Liver (tissue), 9 donors: Measurements from ENCODE around the gene ODC1. TPM values are rescaled to one million over a fixed set of nuclear protein-coding genes. Genes with fewer than 3 reads are reported as not detected.

Experiments
- DNase-seq: peaks from one replicate; pipeline ENCODE4 v3.0.0-alpha.2; 2017; ENCODE audit warnings: low spot score
- H3K27ac ChIP-seq, 2 donors: one replicate each; pipeline ENCODE4 v1.7.0; 2013; ENCODE audit warnings: inconsistent platforms in 2 of 2, low read length in 2 of 2, control low read depth in 1 of 2, low read depth in 1 of 2, mild to moderate bottlenecking in 1 of 2
- H3K27me3 ChIP-seq, 4 donors: one replicate each; pipeline versions ENCODE4 v1.6.1 to v1.7.0; 2013; ENCODE audit warnings: low read length in 3 of 4, inconsistent platforms in 1 of 4, mild to moderate bottlenecking in 1 of 4, moderate library complexity in 1 of 4; ENCODE audit not compliant: control insufficient read depth in 4 of 4, insufficient read depth in 4 of 4
- H3K36me3 ChIP-seq, 4 donors: one replicate each; pipeline versions ENCODE4 v1.6.1 to v1.7.0; 2013; ENCODE audit warnings: low read length in 3 of 4, mild to moderate bottlenecking in 3 of 4, low read depth in 1 of 4, moderate library complexity in 1 of 4; ENCODE audit not compliant: control insufficient read depth in 4 of 4, insufficient read depth in 3 of 4
- H3K4me1 ChIP-seq, 4 donors: one replicate each; pipeline versions ENCODE4 v1.6.1 to v1.7.0; 2013; ENCODE audit warnings: low read length in 3 of 4, mild to moderate bottlenecking in 3 of 4, moderate library complexity in 1 of 4; ENCODE audit not compliant: control insufficient read depth in 4 of 4, insufficient read depth in 4 of 4
- H3K4me3 ChIP-seq, 3 donors: one replicate each; pipeline versions ENCODE4 v1.6.1 to v1.7.0; 2013; ENCODE audit warnings: low read length in 3 of 3, control low read depth in 1 of 3, low read depth in 1 of 3, mild to moderate bottlenecking in 1 of 3
- H3K9ac ChIP-seq, 2 donors: one replicate each; pipeline ENCODE4 v1.7.0; 2013; ENCODE audit warnings: low read length in 2 of 2, mild to moderate bottlenecking in 2 of 2, moderate library complexity in 2 of 2, control low read depth in 1 of 2, low read depth in 1 of 2
- H3K9me3 ChIP-seq, 4 donors: one replicate each; pipeline versions ENCODE4 v1.6.1 to v1.7.0; 2013; ENCODE audit warnings: low read length in 3 of 4; ENCODE audit not compliant: control insufficient read depth in 4 of 4
- EGR1 ChIP-seq, 2 donors: IDR thresholded peaks; 2 replicates each; pipeline ENCODE4 v1.6.1; 2016 to 2018; ENCODE audit warnings: antibody characterized with exemption in 2 of 2, low read depth in 2 of 2
- FOXA1 ChIP-seq: IDR thresholded peaks from 2 replicates; pipeline ENCODE4 v1.6.1; 2016; ENCODE audit warnings: antibody characterized with exemption
- FOXA2 ChIP-seq: IDR thresholded peaks from 2 replicates; pipeline ENCODE4 v1.6.1; 2016; ENCODE audit warnings: antibody characterized with exemption
- GABPA ChIP-seq, 2 donors: IDR thresholded peaks in 1 of 2; conservative IDR thresholded peaks in 1 of 2; 2 replicates each; pipeline ENCODE4 v1.6.1; 2016; ENCODE audit warnings: antibody characterized with exemption in 2 of 2, mild to moderate bottlenecking in 1 of 2, moderate library complexity in 1 of 2
- HNF4A ChIP-seq, 2 donors: conservative IDR thresholded peaks; 2 replicates each; pipeline ENCODE4 v1.6.1; 2016; ENCODE audit warnings: antibody characterized with exemption in 2 of 2, mild to moderate bottlenecking in 2 of 2
- HNF4G ChIP-seq: IDR thresholded peaks from 2 replicates; pipeline ENCODE4 v1.6.1; 2016; ENCODE audit warnings: antibody characterized with exemption
- JUND ChIP-seq, 2 donors: IDR thresholded peaks; 2 replicates each; pipeline ENCODE4 v1.6.1; 2016; ENCODE audit warnings: antibody characterized with exemption in 2 of 2
- NR2F2 ChIP-seq: IDR thresholded peaks from 2 replicates; pipeline ENCODE4 v1.6.1; 2016; ENCODE audit warnings: antibody characterized with exemption
- RAD21 ChIP-seq, 2 donors: IDR thresholded peaks; 2 replicates each; pipeline ENCODE4 v1.6.1; 2016; ENCODE audit warnings: antibody characterized with exemption in 2 of 2, mild to moderate bottlenecking in 2 of 2
- RXRA ChIP-seq, 2 donors: IDR thresholded peaks; 2 replicates each; pipeline ENCODE4 v1.6.1; 2017 to 2018; ENCODE audit warnings: antibody characterized with exemption in 2 of 2, mild to moderate bottlenecking in 1 of 2
- SP1 ChIP-seq: IDR thresholded peaks from 2 replicates; pipeline ENCODE4 v1.6.1; 2018; ENCODE audit warnings: antibody characterized with exemption, mild to moderate bottlenecking
- TAF1 ChIP-seq: conservative IDR thresholded peaks from 2 replicates; pipeline ENCODE4 v1.6.1; 2016; ENCODE audit warnings: antibody characterized with exemption, mild to moderate bottlenecking
- YY1 ChIP-seq: IDR thresholded peaks from 2 replicates; pipeline ENCODE4 v1.6.1; 2016; ENCODE audit warnings: antibody characterized with exemption, mild to moderate bottlenecking
- WGBS: extraction: QIAGEN DNeasy Blood & Tissue Kit; methylation state at CpG from one replicate; pipeline ENCODE4 v1.1.7; 2013; 5-methylcytosine and 5-hydroxymethylcytosine counted together
- polyA plus RNA-seq, 2 donors: library from polyadenylated mRNA; stranded (reverse) in 1 of 2; unstranded in 1 of 2; fragments of 200-250 nt in 1 of 2; fragments of >200 nt in 1 of 2; fragmentation: Nextera tagmentation in 1 of 2; extraction: Ambion mirVana in 1 of 2; gene quantifications; one replicate each; pipeline versions ENCODE4 v1.2.1 to v1.2.3, GENCODE V29; 2013 to 2015
- total RNA-seq, 2 donors: library from RNA; depleted of rRNA; stranded (reverse); fragments of >200 nt; gene quantifications; one replicate each; pipeline ENCODE4 v1.2.3, GENCODE V29; 2014
- TF ChIP-seq, protein P1 (sequence below): IDR thresholded peaks from 2 replicates; pipeline ENCODE4 v1.6.1; 2016; ENCODE audit warnings: antibody characterized with exemption
- TF ChIP-seq, protein P2 (sequence below): fragments of 150-350 bp; IDR thresholded peaks from 2 replicates; pipeline ENCODE4 v1.5.1; 2017; ENCODE audit warnings: improper control_type of control experiment, low read depth, low read length; ENCODE audit not compliant: missing input control
- TF ChIP-seq, protein P3 (sequence below): IDR thresholded peaks from 2 replicates; pipeline ENCODE4 v1.6.1; 2016; ENCODE audit warnings: antibody characterized with exemption, mild to moderate bottlenecking
- TF ChIP-seq, protein P4 (sequence below): IDR thresholded peaks from 2 replicates; pipeline ENCODE4 v1.6.1; 2016; ENCODE audit warnings: antibody characterized with exemption
- TF ChIP-seq, protein P5 (sequence below): IDR thresholded peaks from 2 replicates; pipeline ENCODE4 v1.6.1; 2016; ENCODE audit warnings: antibody characterized with exemption
- donor health status: healthy.
- donor health status: healthy.
- donor health status: healthy.
- donor health status: healthy.
- donor health status: healthy.

ODC1 gene
- total and polyA plus RNA-seq, 4 donors, result 8.3 to 75.8 (median 48.1) TPM

DNA sequence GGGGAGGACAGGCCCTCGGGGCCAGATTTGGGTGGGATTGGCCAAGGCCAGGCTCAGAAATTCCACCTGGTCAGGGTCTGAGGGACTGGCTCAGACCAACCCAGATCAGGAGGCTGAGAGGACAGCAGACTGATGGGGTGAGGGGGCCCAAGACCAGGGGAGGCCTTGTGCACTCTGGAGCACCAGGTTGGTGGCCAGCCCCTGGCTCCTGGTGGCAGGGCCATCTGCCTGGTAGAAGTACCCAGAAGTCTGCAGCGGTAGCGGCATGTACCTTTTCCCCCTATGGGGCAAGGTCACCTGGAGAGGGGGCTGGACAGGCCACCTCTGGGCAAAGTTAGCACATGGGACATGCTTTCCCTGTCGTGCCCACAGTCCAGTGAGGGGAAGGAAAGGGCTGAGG lies 21.2 kb upstream of the ODC1 start:
- Histone ChIP-seq H3K36me3 (no peaks in the 10 kb centered on the region), H3K27ac (no peak overlapping the region), H3K4me1 (no peaks in the 10 kb centered on the region), H3K27me3 (no peaks in the 10 kb centered on the region), H3K9me3 (no peaks in the 10 kb centered on the region), H3K4me3 (no peak overlapping the region), H3K9ac (no peak overlapping the region)
- DNase-seq, result no peak
- 91% methylated on average over 4 of the region's 4 CpGs for WGBS
- TF ChIP-seq EGR1 (IDR thresholded peaks at IDR 0.05; ENCODE audit: low read depth in 2 of 2) (no peak), RAD21 (IDR thresholded peaks at IDR 0.05) (no peak), YY1 (no peak), FOXA2 (no peak), SP1 (no peak), HNF4A (conservative IDR thresholded peaks at IDR 0.05) (no peak), GABPA (IDR thresholded peaks at IDR 0.05 in 1 of 2, conservative IDR thresholded peaks at IDR 0.05 in 1 of 2) (no peak), RXRA (IDR thresholded peaks at IDR 0.05) (no peak), HNF4G (no peak), NR2F2 (no peak), FOXA1 (no peak), TAF1 (no peak), JUND (IDR thresholded peaks at IDR 0.05) (no peak)
- TF ChIP-seq, protein P1, sequence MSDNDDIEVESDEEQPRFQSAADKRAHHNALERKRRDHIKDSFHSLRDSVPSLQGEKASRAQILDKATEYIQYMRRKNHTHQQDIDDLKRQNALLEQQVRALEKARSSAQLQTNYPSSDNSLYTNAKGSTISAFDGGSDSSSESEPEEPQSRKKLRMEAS, result no peak
- TF ChIP-seq, protein P2, sequence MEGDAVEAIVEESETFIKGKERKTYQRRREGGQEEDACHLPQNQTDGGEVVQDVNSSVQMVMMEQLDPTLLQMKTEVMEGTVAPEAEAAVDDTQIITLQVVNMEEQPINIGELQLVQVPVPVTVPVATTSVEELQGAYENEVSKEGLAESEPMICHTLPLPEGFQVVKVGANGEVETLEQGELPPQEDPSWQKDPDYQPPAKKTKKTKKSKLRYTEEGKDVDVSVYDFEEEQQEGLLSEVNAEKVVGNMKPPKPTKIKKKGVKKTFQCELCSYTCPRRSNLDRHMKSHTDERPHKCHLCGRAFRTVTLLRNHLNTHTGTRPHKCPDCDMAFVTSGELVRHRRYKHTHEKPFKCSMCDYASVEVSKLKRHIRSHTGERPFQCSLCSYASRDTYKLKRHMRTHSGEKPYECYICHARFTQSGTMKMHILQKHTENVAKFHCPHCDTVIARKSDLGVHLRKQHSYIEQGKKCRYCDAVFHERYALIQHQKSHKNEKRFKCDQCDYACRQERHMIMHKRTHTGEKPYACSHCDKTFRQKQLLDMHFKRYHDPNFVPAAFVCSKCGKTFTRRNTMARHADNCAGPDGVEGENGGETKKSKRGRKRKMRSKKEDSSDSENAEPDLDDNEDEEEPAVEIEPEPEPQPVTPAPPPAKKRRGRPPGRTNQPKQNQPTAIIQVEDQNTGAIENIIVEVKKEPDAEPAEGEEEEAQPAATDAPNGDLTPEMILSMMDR, result no peak
- TF ChIP-seq, protein P3, sequence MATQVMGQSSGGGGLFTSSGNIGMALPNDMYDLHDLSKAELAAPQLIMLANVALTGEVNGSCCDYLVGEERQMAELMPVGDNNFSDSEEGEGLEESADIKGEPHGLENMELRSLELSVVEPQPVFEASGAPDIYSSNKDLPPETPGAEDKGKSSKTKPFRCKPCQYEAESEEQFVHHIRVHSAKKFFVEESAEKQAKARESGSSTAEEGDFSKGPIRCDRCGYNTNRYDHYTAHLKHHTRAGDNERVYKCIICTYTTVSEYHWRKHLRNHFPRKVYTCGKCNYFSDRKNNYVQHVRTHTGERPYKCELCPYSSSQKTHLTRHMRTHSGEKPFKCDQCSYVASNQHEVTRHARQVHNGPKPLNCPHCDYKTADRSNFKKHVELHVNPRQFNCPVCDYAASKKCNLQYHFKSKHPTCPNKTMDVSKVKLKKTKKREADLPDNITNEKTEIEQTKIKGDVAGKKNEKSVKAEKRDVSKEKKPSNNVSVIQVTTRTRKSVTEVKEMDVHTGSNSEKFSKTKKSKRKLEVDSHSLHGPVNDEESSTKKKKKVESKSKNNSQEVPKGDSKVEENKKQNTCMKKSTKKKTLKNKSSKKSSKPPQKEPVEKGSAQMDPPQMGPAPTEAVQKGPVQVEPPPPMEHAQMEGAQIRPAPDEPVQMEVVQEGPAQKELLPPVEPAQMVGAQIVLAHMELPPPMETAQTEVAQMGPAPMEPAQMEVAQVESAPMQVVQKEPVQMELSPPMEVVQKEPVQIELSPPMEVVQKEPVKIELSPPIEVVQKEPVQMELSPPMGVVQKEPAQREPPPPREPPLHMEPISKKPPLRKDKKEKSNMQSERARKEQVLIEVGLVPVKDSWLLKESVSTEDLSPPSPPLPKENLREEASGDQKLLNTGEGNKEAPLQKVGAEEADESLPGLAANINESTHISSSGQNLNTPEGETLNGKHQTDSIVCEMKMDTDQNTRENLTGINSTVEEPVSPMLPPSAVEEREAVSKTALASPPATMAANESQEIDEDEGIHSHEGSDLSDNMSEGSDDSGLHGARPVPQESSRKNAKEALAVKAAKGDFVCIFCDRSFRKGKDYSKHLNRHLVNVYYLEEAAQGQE, result no peak
- TF ChIP-seq, protein P4, sequence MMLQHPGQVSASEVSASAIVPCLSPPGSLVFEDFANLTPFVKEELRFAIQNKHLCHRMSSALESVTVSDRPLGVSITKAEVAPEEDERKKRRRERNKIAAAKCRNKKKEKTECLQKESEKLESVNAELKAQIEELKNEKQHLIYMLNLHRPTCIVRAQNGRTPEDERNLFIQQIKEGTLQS, result no peak
- TF ChIP-seq, protein P5, sequence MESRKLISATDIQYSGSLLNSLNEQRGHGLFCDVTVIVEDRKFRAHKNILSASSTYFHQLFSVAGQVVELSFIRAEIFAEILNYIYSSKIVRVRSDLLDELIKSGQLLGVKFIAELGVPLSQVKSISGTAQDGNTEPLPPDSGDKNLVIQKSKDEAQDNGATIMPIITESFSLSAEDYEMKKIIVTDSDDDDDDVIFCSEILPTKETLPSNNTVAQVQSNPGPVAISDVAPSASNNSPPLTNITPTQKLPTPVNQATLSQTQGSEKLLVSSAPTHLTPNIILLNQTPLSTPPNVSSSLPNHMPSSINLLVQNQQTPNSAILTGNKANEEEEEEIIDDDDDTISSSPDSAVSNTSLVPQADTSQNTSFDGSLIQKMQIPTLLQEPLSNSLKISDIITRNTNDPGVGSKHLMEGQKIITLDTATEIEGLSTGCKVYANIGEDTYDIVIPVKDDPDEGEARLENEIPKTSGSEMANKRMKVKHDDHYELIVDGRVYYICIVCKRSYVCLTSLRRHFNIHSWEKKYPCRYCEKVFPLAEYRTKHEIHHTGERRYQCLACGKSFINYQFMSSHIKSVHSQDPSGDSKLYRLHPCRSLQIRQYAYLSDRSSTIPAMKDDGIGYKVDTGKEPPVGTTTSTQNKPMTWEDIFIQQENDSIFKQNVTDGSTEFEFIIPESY, result no peak

DNA sequence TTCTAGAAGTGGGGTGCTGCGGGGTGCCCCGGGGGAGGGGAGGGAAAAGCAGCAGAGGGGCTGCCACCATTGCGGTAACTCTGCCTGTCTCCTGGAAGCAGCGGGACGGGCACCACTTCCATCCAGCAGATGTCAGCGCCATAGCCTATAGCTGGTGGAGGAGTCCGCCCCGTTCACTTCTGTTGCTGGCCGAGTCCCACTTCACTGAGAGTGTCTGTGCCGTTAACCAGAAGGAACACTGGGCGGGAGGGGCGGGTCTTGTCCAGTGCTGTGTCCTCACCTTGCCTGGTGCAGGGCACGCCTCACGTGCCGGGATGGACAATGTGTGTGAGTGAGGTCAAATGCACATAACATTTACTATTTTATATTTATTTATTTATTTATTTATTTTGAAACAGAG lies 19.3 kb upstream of the ODC1 start:
- Histone ChIP-seq H3K9ac (no peak overlapping the region), H3K27me3 (no peaks in the 10 kb centered on the region), H3K4me1 (no peaks in the 10 kb centered on the region), H3K4me3 (no peak overlapping the region), H3K9me3 (no peaks in the 10 kb centered on the region), H3K36me3 (no peaks in the 10 kb centered on the region), H3K27ac (no peak overlapping the region)
- DNase-seq, result no peak
- WGBS, result 86% methylated on average over 15 of the region's 15 CpGs
- TF ChIP-seq, protein P1, result no peak
- TF ChIP-seq RAD21 (IDR thresholded peaks at IDR 0.05) (no peak), GABPA (IDR thresholded peaks at IDR 0.05 in 1 of 2, conservative IDR thresholded peaks at IDR 0.05 in 1 of 2) (no peak), EGR1 (IDR thresholded peaks at IDR 0.05; ENCODE audit: low read depth in 2 of 2) (no peak), TAF1 (no peak), SP1 (no peak), RXRA (IDR thresholded peaks at IDR 0.05) (no peak), FOXA2 (no peak), HNF4G (no peak), NR2F2 (no peak), FOXA1 (no peak)
- TF ChIP-seq, protein P4, result no peak
- TF ChIP-seq, protein P5, result no peak
